K562 (cell line): ENCODE data around the gene SMG7. TPM values are rescaled to one million over a fixed set of nuclear protein-coding genes. Genes with fewer than 3 reads are reported as not detected.

ENCODE experiments used
- ATAC-seq: fragments of 200-7000 bp; cut with Tn5 transposase; 3 replicates; pipeline ENCODE4 v1.9.1; 2020; ENCODE audit warnings: moderate library complexity
- BruUV-seq: library from RNA; stranded (reverse); fragments of 400-500 nt; replicated peaks from 2 replicates; lab custom pipeline; 2021; lab: Mats Ljungman, UMichigan
- CTCF ChIA-PET: fragments of 300-600 bp; formaldehyde crosslinking; extraction: SDS; loops from one replicate; lab custom pipeline; 2021; ENCODE audit warnings: low intra/inter-chr PET ratio; lab: Yijun Ruan, JAX
- POLR2A ChIA-PET: fragments of 300-600, 350-650 bp; sonication (Branson Sonifier 250); formaldehyde crosslinking; extraction: SDS; loops from one replicate; lab custom pipeline; 2021; ENCODE audit warnings: antibody characterized with exemption, inconsistent platforms; lab: Yijun Ruan, JAX
- DNase-seq, 4 experiments: peaks; one replicate each; pipeline versions ENCODE4 v3.0.0 to v3.0.0-alpha.2; 2011 to 2018; ENCODE audit warnings: low spot score in 3 of 4, mixed read lengths in 3 of 4; ENCODE audit errors: extremely low read depth in 1 of 4
- FAIRE-seq: peaks from 2 replicates; lab custom pipeline; 2011; peaks lifted over from hg19 to GRCh38; lab: Jason Lieb, UNC
- H2AFZ ChIP-seq: 2 replicates; pipeline ENCODE4 v1.6.0; 2011; ENCODE audit warnings: low read depth, low read length, control low read depth, inconsistent platforms
- H3K27ac ChIP-seq: fragments of 200-600 bp; 3 replicates; pipeline ENCODE4 v1.8.0; 2011; ENCODE audit warnings: low read depth, mild to moderate bottlenecking, control low read depth, inconsistent platforms, low read length, moderate library complexity, mixed read lengths; ENCODE audit errors: extremely low read depth
- H3K27me3 ChIP-seq, 2 experiments: fragments of 300-600 bp in 1 of 2; 2 replicates in 1 of 2; 3 replicates in 1 of 2; pipeline versions ENCODE4 v1.6.0 to v1.8.0; 2011; ENCODE audit warnings: inconsistent platforms in 2 of 2, low read length in 2 of 2, mild to moderate bottlenecking in 1 of 2, mixed read lengths in 1 of 2, moderate library complexity in 1 of 2; ENCODE audit not compliant: control insufficient read depth in 2 of 2, insufficient read depth in 2 of 2
- H3K36me3 ChIP-seq: fragments of 300-600 bp; 3 replicates; pipeline ENCODE4 v1.8.0; 2011; ENCODE audit warnings: mild to moderate bottlenecking, low read length, inconsistent platforms; ENCODE audit not compliant: control insufficient read depth, insufficient read depth
- H3K4me1 ChIP-seq, 2 experiments: fragments of 200-600 bp in 1 of 2; replicated peaks in 1 of 2; 2 replicates in 1 of 2; 3 replicates in 1 of 2; pipeline versions ENCODE4 v1.5.1 to v1.8.0; 2011; ENCODE audit warnings: inconsistent platforms in 2 of 2, low read length in 2 of 2, mild to moderate bottlenecking in 1 of 2, mixed read lengths in 1 of 2, moderate library complexity in 1 of 2; ENCODE audit not compliant: control insufficient read depth in 2 of 2, insufficient read depth in 2 of 2
- H3K4me2 ChIP-seq: 2 replicates; pipeline ENCODE4 v1.6.1; 2011; ENCODE audit warnings: low read length, control low read depth, inconsistent platforms, mixed read lengths; ENCODE audit not compliant: insufficient read depth
- H3K4me3 ChIP-seq: fragments of 200-600 bp; sonication (generic), shearing (Covaris generic); 2 replicates; pipeline ENCODE4 v1.5.1; 2016; ENCODE audit warnings: control low read depth, inconsistent platforms
- H3K79me2 ChIP-seq: fragments of 200-600 bp; 3 replicates; pipeline ENCODE4 v1.8.0; 2011; ENCODE audit warnings: low read length, inconsistent platforms; ENCODE audit not compliant: control insufficient read depth, insufficient read depth
- H3K9ac ChIP-seq, 2 experiments: 2 replicates each; pipeline versions ENCODE4 v1.6.0 to v1.6.1; 2011; ENCODE audit warnings: low read depth in 2 of 2, low read length in 2 of 2, control low read depth in 1 of 2, inconsistent platforms in 1 of 2, mild to moderate bottlenecking in 1 of 2, mixed read lengths in 1 of 2; ENCODE audit not compliant: insufficient read depth in 1 of 2
- H3K9me1 ChIP-seq: one replicate; pipeline ENCODE4 v1.6.0; 2011; ENCODE audit warnings: inconsistent platforms, mild to moderate bottlenecking, low read length, moderate library complexity; ENCODE audit not compliant: control insufficient read depth, insufficient read depth
- H3K9me3 ChIP-seq: replicated peaks from 2 replicates; pipeline ENCODE4 v1.5.1; 2011; ENCODE audit warnings: low read depth, low read length, inconsistent platforms; ENCODE audit not compliant: control insufficient read depth, insufficient read depth
- H4K20me1 ChIP-seq: replicated peaks from 2 replicates; pipeline ENCODE4 v1.6.1; 2011; ENCODE audit warnings: low read length, inconsistent platforms, mixed read lengths; ENCODE audit not compliant: control insufficient read depth, insufficient read depth
- CREBBP ChIP-seq: IDR thresholded peaks from one replicate; pipeline ENCODE4 v1.6.1; 2012; ENCODE audit warnings: low read depth, mild to moderate bottlenecking, control low read depth, inconsistent platforms, low read length
- ESRRA ChIP-seq: fragments of 450-650 bp; IDR thresholded peaks from 2 replicates; pipeline ENCODE4 v1.6.1; 2014; ENCODE audit warnings: low read depth, mild to moderate bottlenecking, moderate library complexity, borderline replicate concordance
- HDAC3 ChIP-seq: fragments of 450-650 bp; IDR thresholded peaks from 2 replicates; pipeline ENCODE4 v1.6.1; 2018; ENCODE audit warnings: borderline replicate concordance, mild to moderate bottlenecking, moderate library complexity; ENCODE audit not compliant: partially characterized antibody
- RBM14 ChIP-seq: fragments of 200-400 bp; formaldehyde crosslinking; IDR thresholded peaks from 2 replicates; pipeline ENCODE4 v1.6.1; 2018; ENCODE audit warnings: low read depth, mild to moderate bottlenecking, low read length, moderate library complexity, borderline replicate concordance; ENCODE audit not compliant: insufficient read depth
- SETDB1 ChIP-seq: IDR thresholded peaks from one replicate; pipeline ENCODE4 v1.6.1; 2012; ENCODE audit warnings: low read length, control low read depth, inconsistent platforms
- WHSC1 ChIP-seq: IDR thresholded peaks from one replicate; pipeline ENCODE4 v1.6.1; 2012; ENCODE audit warnings: low read length, control low read depth, inconsistent platforms
- ZNF277 ChIP-seq: fragments of 250-450 bp; sonication (Bioruptor Pico); IDR thresholded peaks from 2 replicates; pipeline ENCODE4 v1.8.0; 2022; ENCODE audit warnings: inconsistent platforms, mild to moderate bottlenecking, moderate library complexity, borderline replicate concordance
- ZNF512 ChIP-seq: IDR thresholded peaks from 2 replicates; pipeline ENCODE4 v1.6.1; 2016; ENCODE audit warnings: missing genetic modification characterization, missing compliant biosample characterization
- WGBS: fragments of 100-300 bp; shearing (Covaris generic); methylation state at CpG from one replicate; pipeline ENCODE4 v1.1.6; 2016; ENCODE audit warnings: low coverage, mixed read lengths; ENCODE audit not compliant: insufficient coverage; ENCODE audit errors: missing lambda C conversion rate; 5-methylcytosine and 5-hydroxymethylcytosine counted together
- in situ Hi-C: fragments of 300-500 bp; cut with MboI; formaldehyde crosslinking; loops from 4 replicates; pipeline ENCODE4 v1.15.0; 2018; ENCODE audit warnings: inconsistent platforms, mixed read lengths
- intact Hi-C: fragments of 100-400 bp; cut with micrococcal nuclease; formaldehyde crosslinking; loops from 2 replicates; pipeline ENCODE4 v1.14.2; 2022
- polyA plus RNA-seq, 8 experiments: library from polyadenylated mRNA; depleted of rRNA in 4 of 8; stranded (reverse) in 5 of 8; unstranded in 3 of 8; fragments of >200 nt; fragmentation: Nextera tagmentation in 2 of 8; fragmentation: Illumina TruSeq in 1 of 8; extraction: Ambion mirVana in 2 of 8; extraction: Trizol in 1 of 8; gene quantifications; 2 replicates each; pipeline versions ENCODE4 v1.2.1 to v1.2.3, GENCODE V29; 2011 to 2014; ENCODE audit warnings: inconsistent platforms in 1 of 8, missing spikeins in 1 of 8
- total RNA-seq, 7 experiments: library from RNA; depleted of rRNA in 6 of 7; stranded (reverse); fragments of >200 nt in 6 of 7; fragmentation: Illumina TruSeq in 2 of 7; extraction: Trizol in 2 of 7; gene quantifications; 2 replicates each; pipeline versions ENCODE4 v1.2.1 to v1.2.3, GENCODE V29; 2011 to 2021; ENCODE audit warnings: low replicate concordance in 1 of 7

SMG7 gene
- total and polyA plus RNA-seq, 9 of the 15 experiments (the other 6 are each of a cell fraction or from before 2014, with no cell fraction given) = 12.4 to 74.6 (median 29.0) TPM

GRCh38 chr1:183569141-183569540 is 96.8 kb downstream of the SMG7 start:
- peaks cover 10 to 13% of the 10 kb centered on the region in 2 experiments for H3K4me1 ChIP-seq
- in situ Hi-C loops = no loop called here
- intact Hi-C loops = no loop called here

More at GRCh38 chr1:183569141-183569540, 96.8 kb downstream of the SMG7 start:
- CTCF ChIA-PET = no interaction called here
- Histone ChIP-seq H3K36me3 (no peaks in the 10 kb centered on the region), H3K27me3 (peaks cover 24 to 42% of the 10 kb centered on the region in 2 experiments), H3K27ac (no peak overlapping the region), H3K79me2 (no peaks in the 10 kb centered on the region), H3K9me1 (no peaks in the 10 kb centered on the region), H3K4me3 (no peak overlapping the region), H2AFZ (no peak overlapping the region), H3K9me3 (no peaks in the 10 kb centered on the region), H3K9ac (no peak overlapping the region), H3K4me2 (no peak overlapping the region), H4K20me1 (0 out of 2 replicates have a peak, but pooled peaks cover 5% of the 10 kb centered on the region)
- 4% methylated on average over 4 of the region's 4 CpGs for WGBS
- FAIRE-seq (no peak), DNase-seq (no peak), ATAC-seq (no peak)
- no peak for TF ChIP-seq HDAC3
- no peak for TF ChIP-seq WHSC1
- no peak for TF ChIP-seq SETDB1
- TF ChIP-seq RBM14 = no peak
- no peak for TF ChIP-seq ZNF277 (CRISPR knock-in tag)
- TF ChIP-seq ZNF512 (tag) = no peak
- no peak for TF ChIP-seq CREBBP
- TF ChIP-seq ESRRA = no peak
- POLR2A ChIA-PET = interaction anchor here (0.6 to 3.2 kb wide), 6 partner anchors 9 to 528 kb away, joined by 3 to 19 read pairs (median 9); no protein-coding TSS in a partner anchor
- no TSS peak for BruUV-seq
